OCI-LY3 (cell line): ENCODE measurements around the gene EIF4G3.

Source experiments
- H2AFZ ChIP-seq: fragments of 200-600, 300-600 bp; shearing (Covaris generic); 2 replicates; pipeline ENCODE4 v1.6.0; 2014; ENCODE audit warnings: antibody characterized with exemption, low read depth, low read length
- H3K27ac ChIP-seq: fragments of 200-600, 300-600 bp; sonication (generic); 2 replicates; pipeline ENCODE4 v1.5.1; 2014; ENCODE audit warnings: mild to moderate bottlenecking, low read length, moderate library complexity, mixed read lengths
- H3K27me3 ChIP-seq: fragments of 200-600, 300-600 bp; sonication (generic); 2 replicates; pipeline ENCODE4 v1.6.1; 2014; ENCODE audit warnings: low read depth, low read length, mixed read lengths
- H3K36me3 ChIP-seq: fragments of 200-600, 300-600 bp; sonication (generic); replicated peaks from 2 replicates; pipeline ENCODE3; 2014; ENCODE audit warnings: low read depth, low read length, mixed read lengths
- H3K4me1 ChIP-seq: fragments of 300-600, 200-600 bp; sonication (generic); 2 replicates; pipeline ENCODE4 v1.6.1; 2014; ENCODE audit warnings: low read length, mixed read lengths
- H3K4me2 ChIP-seq: fragments of 200-600, 300-600 bp; sonication (generic); 2 replicates; pipeline ENCODE4 v1.6.1; 2014; ENCODE audit warnings: low read length, mixed read lengths
- H3K4me3 ChIP-seq: fragments of 300-600, 200-600 bp; sonication (generic); 2 replicates; pipeline ENCODE4 v1.5.1; 2014; ENCODE audit warnings: antibody characterized with exemption, mild to moderate bottlenecking, low read length, moderate library complexity
- H3K79me2 ChIP-seq: fragments of 300-600, 200-600 bp; shearing (Covaris generic); 2 replicates; pipeline ENCODE4 v1.6.1; 2014; ENCODE audit warnings: mild to moderate bottlenecking, low read length, mixed read lengths
- H3K9ac ChIP-seq: fragments of 300-600, 200-600 bp; shearing (Covaris generic); 2 replicates; pipeline ENCODE4 v1.6.0; 2014; ENCODE audit warnings: mild to moderate bottlenecking, low read length, moderate library complexity
- H3K9me3 ChIP-seq: fragments of 200-600, 300-600 bp; shearing (Covaris generic); 2 replicates; pipeline ENCODE4 v1.6.1; 2014; ENCODE audit warnings: low read length, mixed read lengths; ENCODE audit not compliant: insufficient read depth
- H4K20me1 ChIP-seq: fragments of 200-600, 300-600 bp; sonication (generic); 2 replicates; pipeline ENCODE4 v1.6.1; 2016; ENCODE audit warnings: low read length, mixed read lengths; ENCODE audit not compliant: insufficient read depth
- EZH2phosphoT487 ChIP-seq: fragments of 200-600 bp; shearing (Covaris generic); IDR thresholded peaks from 2 replicates; pipeline ENCODE4 v1.6.1; 2018; ENCODE audit warnings: antibody characterized with exemption, mixed run types, low read depth
- TF ChIP-seq, protein P1 (sequence below): fragments of 200-600, 300-600 bp; sonication (generic); IDR thresholded peaks from 2 replicates; pipeline ENCODE4 v1.5.1; 2014; ENCODE audit warnings: antibody characterized with exemption, low read length, low read depth

Gene EIF4G3

GRCh38 chr1:21152423-21153100, 24.1 kb downstream of the EIF4G3 start:
- Histone ChIP-seq H4K20me1 (no peaks in the 10 kb centered on the region), H3K9me3 (no peaks in the 10 kb centered on the region), H3K27ac (no peak overlapping the region), H3K27me3 (no peaks in the 10 kb centered on the region), H3K9ac (no peak overlapping the region), H2AFZ (no peak overlapping the region), H3K36me3 (peaks cover 13% of the 10 kb centered on the region), H3K4me2 (no peak overlapping the region), H3K79me2 (peaks cover 28% of the 10 kb centered on the region), H3K4me3 (no peak overlapping the region), H3K4me1 (no peaks in the 10 kb centered on the region)
- no peak for TF ChIP-seq EZH2phosphoT487
- TF ChIP-seq, protein P1, sequence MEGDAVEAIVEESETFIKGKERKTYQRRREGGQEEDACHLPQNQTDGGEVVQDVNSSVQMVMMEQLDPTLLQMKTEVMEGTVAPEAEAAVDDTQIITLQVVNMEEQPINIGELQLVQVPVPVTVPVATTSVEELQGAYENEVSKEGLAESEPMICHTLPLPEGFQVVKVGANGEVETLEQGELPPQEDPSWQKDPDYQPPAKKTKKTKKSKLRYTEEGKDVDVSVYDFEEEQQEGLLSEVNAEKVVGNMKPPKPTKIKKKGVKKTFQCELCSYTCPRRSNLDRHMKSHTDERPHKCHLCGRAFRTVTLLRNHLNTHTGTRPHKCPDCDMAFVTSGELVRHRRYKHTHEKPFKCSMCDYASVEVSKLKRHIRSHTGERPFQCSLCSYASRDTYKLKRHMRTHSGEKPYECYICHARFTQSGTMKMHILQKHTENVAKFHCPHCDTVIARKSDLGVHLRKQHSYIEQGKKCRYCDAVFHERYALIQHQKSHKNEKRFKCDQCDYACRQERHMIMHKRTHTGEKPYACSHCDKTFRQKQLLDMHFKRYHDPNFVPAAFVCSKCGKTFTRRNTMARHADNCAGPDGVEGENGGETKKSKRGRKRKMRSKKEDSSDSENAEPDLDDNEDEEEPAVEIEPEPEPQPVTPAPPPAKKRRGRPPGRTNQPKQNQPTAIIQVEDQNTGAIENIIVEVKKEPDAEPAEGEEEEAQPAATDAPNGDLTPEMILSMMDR = no peak

DNA sequence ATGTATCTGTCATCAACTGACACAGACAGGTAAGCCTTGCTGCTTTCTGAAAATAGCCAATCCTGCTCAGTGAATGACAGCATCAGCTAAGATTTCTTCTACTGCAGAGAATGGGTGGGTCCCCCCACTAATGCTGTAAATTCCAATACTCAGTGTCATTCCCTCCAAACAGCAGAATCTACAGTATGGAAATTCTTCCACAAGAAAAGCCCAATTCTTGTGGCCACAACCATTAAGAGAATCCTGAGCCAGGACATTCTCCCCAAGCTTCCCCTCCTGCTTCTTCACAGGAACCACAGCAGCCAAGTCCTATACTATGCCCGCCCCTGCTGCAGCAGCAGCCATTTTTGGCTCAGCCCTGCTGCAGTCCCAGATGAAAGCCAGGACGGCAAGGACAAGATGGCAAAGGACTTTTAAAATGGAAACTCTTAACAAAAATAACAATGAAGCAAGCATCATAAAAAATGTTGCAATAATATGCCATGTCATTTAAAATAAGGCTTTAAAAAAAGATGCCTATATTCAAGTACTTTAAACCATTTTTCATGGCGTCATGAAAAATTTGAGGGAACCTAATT, 26.8 kb downstream of the EIF4G3 start:
- no peak overlapping the region for H3K4me2 ChIP-seq
- no peaks in the 10 kb centered on the region for H4K20me1 ChIP-seq

GRCh38 chr1:21149430-21149854, 27.3 kb downstream of the EIF4G3 start:
- peaks cover 17% of the 10 kb centered on the region for H3K79me2 ChIP-seq
- TF ChIP-seq EZH2phosphoT487 = no peak
- TF ChIP-seq, protein P1 = no peak
- no peak overlapping the region for H3K9ac ChIP-seq
- no peaks in the 10 kb centered on the region for H3K9me3 ChIP-seq
- H3K4me2 ChIP-seq = no peak overlapping the region
- no peak overlapping the region for H3K27ac ChIP-seq
- H2AFZ ChIP-seq = no peak overlapping the region
- no peaks in the 10 kb centered on the region for H3K27me3 ChIP-seq
- no peak overlapping the region for H3K4me3 ChIP-seq
- peaks cover 13% of the 10 kb centered on the region for H3K36me3 ChIP-seq
- no peaks in the 10 kb centered on the region for H3K4me1 ChIP-seq
- no peaks in the 10 kb centered on the region for H4K20me1 ChIP-seq

More for the DNA sequence above, 26.8 kb downstream of the EIF4G3 start:
- Histone ChIP-seq H3K36me3 (peaks cover 13% of the 10 kb centered on the region), H3K9ac (no peak overlapping the region), H3K79me2 (peaks cover 19% of the 10 kb centered on the region), H3K27me3 (no peaks in the 10 kb centered on the region), H3K4me3 (no peak overlapping the region), H3K27ac (no peak overlapping the region), H3K4me1 (no peaks in the 10 kb centered on the region), H2AFZ (no peak overlapping the region), H3K9me3 (no peaks in the 10 kb centered on the region)
- no peak for TF ChIP-seq EZH2phosphoT487
- TF ChIP-seq, protein P1 = no peak

DNA sequence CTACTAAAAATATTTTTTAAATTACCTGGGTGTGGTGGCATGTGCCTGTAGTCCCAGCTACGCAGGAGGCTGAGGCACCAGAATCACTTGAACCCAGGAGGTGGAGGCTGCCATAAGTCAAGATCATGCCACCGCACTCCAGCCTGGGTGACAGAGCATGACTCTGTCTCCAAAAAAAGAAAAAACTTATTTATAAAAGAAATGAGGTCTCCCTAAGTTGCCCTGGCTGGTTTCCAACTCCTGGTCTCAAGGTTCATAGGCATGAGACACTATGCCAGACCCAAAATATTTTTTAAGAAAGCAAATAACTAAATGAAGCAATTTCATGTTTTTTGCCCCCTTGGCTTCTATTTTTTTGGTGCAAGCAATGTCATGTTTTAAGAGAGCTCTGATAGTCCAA, 32.9 kb downstream of the EIF4G3 start:
- Histone ChIP-seq H2AFZ (no peak overlapping the region), H3K4me1 (no peaks in the 10 kb centered on the region), H3K36me3 (peaks cover 6% of the 10 kb centered on the region), H4K20me1 (no peaks in the 10 kb centered on the region), H3K4me3 (no peak overlapping the region), H3K9me3 (no peaks in the 10 kb centered on the region), H3K27me3 (no peaks in the 10 kb centered on the region), H3K27ac (no peak overlapping the region), H3K4me2 (no peak overlapping the region), H3K9ac (no peak overlapping the region), H3K79me2 (no peaks in the 10 kb centered on the region; the same call in 1 of the 2 replicates)
- TF ChIP-seq, protein P1 = no peak
- TF ChIP-seq EZH2phosphoT487 = no peak
